ENCODE results near the gene SPA17. TPM values are rescaled to one million over a fixed set of nuclear protein-coding genes. Genes with fewer than 3 reads are reported as not detected.

SPA17 gene
- total RNA-seq, 1 experiment from 2014 or later = 3.8 TPM

GRCh38 chr11:124674168-124674517 is 439 bp downstream of the SPA17 start:
- POLR2A ChIA-PET = interaction anchor here (0.6 to 0.8 kb wide), 6 partner anchors 11 to 495 kb away, joined by 3 to 4 read pairs (median 3); no protein-coding TSS in a partner anchor
- no peak for ATAC-seq
- H3K4me1 Mint-ChIP-seq = peaks cover 11% of the 10 kb centered on the region
- no peak for DNase-seq (ENCODE audit: low spot score)
- peak overlapping the region; percentile 90 for H3K4me3 Mint-ChIP-seq
- no peaks in the 10 kb centered on the region for H3K36me3 Mint-ChIP-seq
- peak overlapping the region; percentile 86 for H3K27ac Mint-ChIP-seq
- TF ChIP-seq ZNF263 (CRISPR knock-in tag; IDR thresholded peaks at IDR 0.05; ENCODE audit: low read depth) = no peak
- TF ChIP-seq NR2C2 (CRISPR knock-in tag; IDR thresholded peaks at IDR 0.05) = no peak
- no peak for TF ChIP-seq AFF4 (CRISPR knock-in tag; IDR thresholded peaks at IDR 0.05; ENCODE audit: borderline replicate concordance)
- TF ChIP-seq CBFB (CRISPR knock-in tag; IDR thresholded peaks at IDR 0.05; ENCODE audit: low read depth) = no peak
- TF ChIP-seq RORB (CRISPR knock-in tag; IDR thresholded peaks at IDR 0.05) = no peak
- no peak for TF ChIP-seq ZNF396 (CRISPR knock-in tag; IDR thresholded peaks at IDR 0.05; ENCODE audit: borderline replicate concordance)
- no peak for TF ChIP-seq ZBTB43 (CRISPR knock-in tag; IDR thresholded peaks at IDR 0.05)
- no peak for TF ChIP-seq ETV6 (CRISPR knock-in tag; IDR thresholded peaks at IDR 0.05)
- no peak for TF ChIP-seq CREB1 (CRISPR knock-in tag; IDR thresholded peaks at IDR 0.05)
- TF ChIP-seq NFE2L1 (CRISPR knock-in tag; IDR thresholded peaks at IDR 0.05) = no peak
- TF ChIP-seq HMGXB4 (CRISPR knock-in tag; IDR thresholded peaks at IDR 0.05) = no peak
- no peak for TF ChIP-seq ATF2 (CRISPR knock-in tag; IDR thresholded peaks at IDR 0.05; ENCODE audit: borderline replicate concordance, low read depth)
- no peak for TF ChIP-seq GRHL2 (CRISPR knock-in tag; IDR thresholded peaks at IDR 0.05; ENCODE audit: insufficient replicate concordance, severe bottlenecking)
- no peak for TF ChIP-seq HMGA2 (CRISPR knock-in tag; IDR thresholded peaks at IDR 0.05)
- TF ChIP-seq ATF6 (CRISPR knock-in tag; IDR thresholded peaks at IDR 0.05) = no peak
- TF ChIP-seq USF2 (CRISPR knock-in tag; IDR thresholded peaks at IDR 0.05) = no peak
- CTCF ChIA-PET = interaction anchor here (0.7 to 3.1 kb wide), 14 partner anchors 30 to 749 kb away, joined by 3 to 26 read pairs (median 8); partner anchors contain the start of genes ESAM, NRGN, TBRG1 and VSIG2
- peaks cover 23% of the 10 kb centered on the region for H3K27me3 Mint-ChIP-seq (ENCODE audit: low read depth)
- H3K9me3 Mint-ChIP-seq = no peaks in the 10 kb centered on the region

Data from WTC11 (cell line).